Nephron progenitor cell (in vitro differentiated cells): ENCODE results near the gene CFAP299.
"Not testable (repeated sequence)": the region's sequence is repeated elsewhere in the genome, so short reads cannot be mapped to it uniquely, and the experiment has no call there.

Experiments
- DNase-seq: peaks from one replicate; pipeline ENCODE4 v3.0.0; 2021
- H3K27ac Mint-ChIP-seq: 2 replicates; pipeline ENCODE4 v1.8.0; 2021; ENCODE audit warnings: mild to moderate bottlenecking, moderate library complexity, mixed read lengths
- H3K27me3 Mint-ChIP-seq: 2 replicates; pipeline ENCODE4 v1.8.0; 2021; ENCODE audit warnings: mild to moderate bottlenecking, low read depth, mixed read lengths; ENCODE audit not compliant: poor library complexity
- H3K36me3 Mint-ChIP-seq: 2 replicates; pipeline ENCODE4 v1.8.0; 2021; ENCODE audit warnings: low read depth, mixed read lengths
- H3K4me1 Mint-ChIP-seq: 2 replicates; pipeline ENCODE4 v1.8.0; 2021; ENCODE audit warnings: mixed read lengths
- H3K4me3 Mint-ChIP-seq: 2 replicates; pipeline ENCODE4 v1.8.0; 2021; ENCODE audit warnings: mild to moderate bottlenecking, moderate library complexity, mixed read lengths
- H3K9me3 Mint-ChIP-seq: 2 replicates; pipeline ENCODE4 v1.8.0; 2021; ENCODE audit warnings: mild to moderate bottlenecking, moderate library complexity, mixed read lengths
- CTCF ChIP-seq: fragments of 200-600 bp; sonication (generic); IDR thresholded peaks from 2 replicates; pipeline ENCODE4 v1.5.0; 2021; ENCODE audit warnings: antibody characterized with exemption

Gene CFAP299

DNA sequence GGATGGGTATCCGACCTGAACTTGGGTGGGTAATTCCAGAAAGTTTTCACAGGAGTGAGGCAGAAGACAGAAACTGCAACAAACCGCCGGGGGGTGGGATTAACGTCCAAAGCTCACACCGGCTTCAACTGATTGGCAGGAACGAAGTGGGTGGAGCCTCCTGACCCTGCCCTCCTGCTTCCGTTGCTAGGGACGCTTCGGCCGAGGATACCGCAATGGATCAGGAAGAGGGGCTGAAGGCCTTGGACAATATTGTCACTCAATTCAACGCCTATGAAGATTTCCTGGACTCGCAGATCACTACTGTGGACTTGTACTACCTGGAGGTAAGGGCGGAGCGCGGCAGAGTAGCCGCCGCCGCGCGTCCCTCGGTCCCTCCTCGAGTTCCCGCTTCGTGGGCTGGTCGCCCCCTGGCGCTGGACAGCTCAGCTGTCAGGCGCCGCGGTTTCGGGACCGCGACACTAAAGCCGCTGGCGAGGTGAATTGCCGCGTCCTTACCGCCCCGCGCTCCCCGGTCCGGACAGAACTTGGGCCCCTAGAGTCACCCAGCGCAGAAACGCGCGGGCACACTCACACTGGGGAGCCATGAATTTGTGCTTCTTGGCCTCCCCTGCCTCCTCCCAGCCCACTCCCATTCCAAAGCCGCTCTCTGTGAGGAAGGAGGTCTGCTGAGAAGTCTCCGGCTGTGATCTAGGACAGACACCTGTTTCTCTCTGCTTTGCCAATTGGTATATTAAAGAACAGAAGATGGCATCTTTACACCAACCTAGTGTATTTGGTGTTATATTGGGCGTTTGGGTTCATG, at the start of gene CFAP299:
TSS of gene CFAP299 (plus strand) at position 177 of the 805 bp plus-strand sequence.
- Mint-ChIP-seq H3K4me3 (peak within 1 kb of the TSS; percentile 89), H3K27me3 (peaks cover 32% of the 10 kb centered on the region), H3K36me3 (no peaks in the 10 kb centered on the region), H3K27ac (no peak within 1 kb of the TSS), H3K9me3 (no peaks in the 10 kb centered on the region), H3K4me1 (no peaks in the 10 kb centered on the region)
- peak; percentile 89 for DNase-seq
- TF ChIP-seq CTCF = peak; percentile 60

- Mint-ChIP-seq H3K4me3 (no peak overlapping the region), H3K27ac (no peak overlapping the region), H3K36me3 (no peaks in the 10 kb centered on the region), H3K9me3 (no peaks in the 10 kb centered on the region), H3K27me3 (peaks cover 34% of the 10 kb centered on the region), H3K4me1 (no peaks in the 10 kb centered on the region)
- no peak for DNase-seq
- TF ChIP-seq CTCF = no peak
These were observed 49.1 kb upstream of the CFAP299 start for GRCh38 chr4:80286451-80286850.

- not testable (repeated sequence) for H3K4me3 Mint-ChIP-seq, H3K36me3 Mint-ChIP-seq, H3K27ac Mint-ChIP-seq, DNase-seq, H3K9me3 Mint-ChIP-seq
- peaks cover 18% of the 10 kb centered on the region for H3K4me1 Mint-ChIP-seq
- H3K27me3 Mint-ChIP-seq = peaks cover 12% of the 10 kb centered on the region
These were observed 44.9 kb upstream of the CFAP299 start for GRCh38 chr4:80290665-80291064.

DNA sequence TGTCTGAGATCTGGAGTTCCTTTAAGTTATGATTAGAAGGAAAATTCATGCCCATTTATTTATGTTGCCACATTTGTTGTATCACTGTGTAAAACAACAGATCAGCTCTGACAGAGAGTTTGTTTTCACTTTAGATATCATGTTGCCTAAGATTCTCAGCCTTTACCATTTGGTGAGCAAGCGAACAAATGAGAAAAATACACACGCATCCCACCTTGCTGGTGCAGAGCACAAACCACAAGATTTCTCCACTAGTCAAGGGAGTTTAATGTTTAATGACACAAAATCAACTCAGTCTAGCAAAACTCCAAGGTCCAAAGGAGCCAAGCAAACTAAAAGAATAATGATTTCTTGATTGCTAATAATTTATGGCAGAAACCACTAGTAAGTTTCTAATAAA, 41.3 kb upstream of the CFAP299 start:
- Mint-ChIP-seq H3K9me3 (no peaks in the 10 kb centered on the region), H3K36me3 (no peaks in the 10 kb centered on the region), H3K27ac (no peak overlapping the region), H3K4me3 (no peak overlapping the region), H3K27me3 (peaks cover 14% of the 10 kb centered on the region), H3K4me1 (peaks cover 18% of the 10 kb centered on the region)
- no peak for DNase-seq
- no peak for TF ChIP-seq CTCF

DNA sequence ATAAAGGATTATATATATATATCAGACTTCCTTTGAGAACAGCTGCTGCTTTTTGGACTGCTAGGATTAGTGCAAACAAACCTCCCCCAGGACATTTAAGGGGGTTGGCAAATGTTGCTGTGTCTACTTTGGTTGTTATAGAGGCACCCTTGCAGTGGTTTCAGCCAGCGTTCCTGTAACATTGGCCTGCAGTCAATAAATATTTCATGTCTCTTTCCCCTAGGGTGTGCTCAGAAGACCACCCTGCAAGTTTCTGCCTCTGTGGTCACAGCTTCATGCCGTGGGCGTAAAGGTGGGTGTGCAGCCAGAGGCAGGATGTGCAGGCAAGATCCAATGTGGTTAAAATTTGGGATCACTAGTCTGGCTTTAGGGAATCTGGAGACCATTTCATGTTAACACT, 40.2 kb upstream of the CFAP299 start:
- no peaks in the 10 kb centered on the region for H3K36me3 Mint-ChIP-seq
- H3K27me3 Mint-ChIP-seq = peaks cover 17% of the 10 kb centered on the region
- no peak for TF ChIP-seq CTCF
- H3K4me3 Mint-ChIP-seq = no peak overlapping the region
- no peaks in the 10 kb centered on the region for H3K9me3 Mint-ChIP-seq
- DNase-seq = peak; percentile 4
- H3K27ac Mint-ChIP-seq = no peak overlapping the region
- peaks cover 18% of the 10 kb centered on the region for H3K4me1 Mint-ChIP-seq

DNA sequence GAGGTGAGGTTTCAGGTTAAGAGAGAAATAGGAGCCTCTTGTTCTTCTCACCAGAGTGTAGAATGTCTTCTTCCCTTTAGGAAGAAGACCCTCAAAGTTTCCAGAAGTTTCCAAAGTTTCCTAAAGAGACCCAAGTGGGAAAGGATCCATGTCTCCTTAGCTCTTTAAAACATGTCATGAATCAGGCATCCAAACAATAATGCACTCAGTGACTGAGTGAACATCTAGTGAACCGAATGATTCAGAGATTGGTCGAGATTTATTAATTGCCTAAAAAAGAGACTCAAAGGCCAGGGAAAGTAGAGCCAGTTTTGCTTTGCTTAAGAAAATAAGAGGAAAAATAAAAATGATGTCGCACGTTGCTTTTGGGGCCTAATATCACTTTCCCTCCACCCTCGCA, 39.7 kb upstream of the CFAP299 start:
- Mint-ChIP-seq H3K36me3 (no peaks in the 10 kb centered on the region), H3K4me1 (peaks cover 18% of the 10 kb centered on the region), H3K4me3 (no peak overlapping the region), H3K27me3 (peaks cover 17% of the 10 kb centered on the region), H3K27ac (no peak overlapping the region), H3K9me3 (no peaks in the 10 kb centered on the region)
- no peak for TF ChIP-seq CTCF
- DNase-seq = no peak
